GM19099 (cell line): ENCODE results near the gene ANXA2.

Experiments used
- POLR2A ChIP-seq: IDR thresholded peaks from 3 replicates; pipeline ENCODE4 v1.6.1; 2011; ENCODE audit warnings: low read depth; ENCODE audit not compliant: insufficient read length; ENCODE audit errors: extremely low read depth

The ANXA2 gene

DNA sequence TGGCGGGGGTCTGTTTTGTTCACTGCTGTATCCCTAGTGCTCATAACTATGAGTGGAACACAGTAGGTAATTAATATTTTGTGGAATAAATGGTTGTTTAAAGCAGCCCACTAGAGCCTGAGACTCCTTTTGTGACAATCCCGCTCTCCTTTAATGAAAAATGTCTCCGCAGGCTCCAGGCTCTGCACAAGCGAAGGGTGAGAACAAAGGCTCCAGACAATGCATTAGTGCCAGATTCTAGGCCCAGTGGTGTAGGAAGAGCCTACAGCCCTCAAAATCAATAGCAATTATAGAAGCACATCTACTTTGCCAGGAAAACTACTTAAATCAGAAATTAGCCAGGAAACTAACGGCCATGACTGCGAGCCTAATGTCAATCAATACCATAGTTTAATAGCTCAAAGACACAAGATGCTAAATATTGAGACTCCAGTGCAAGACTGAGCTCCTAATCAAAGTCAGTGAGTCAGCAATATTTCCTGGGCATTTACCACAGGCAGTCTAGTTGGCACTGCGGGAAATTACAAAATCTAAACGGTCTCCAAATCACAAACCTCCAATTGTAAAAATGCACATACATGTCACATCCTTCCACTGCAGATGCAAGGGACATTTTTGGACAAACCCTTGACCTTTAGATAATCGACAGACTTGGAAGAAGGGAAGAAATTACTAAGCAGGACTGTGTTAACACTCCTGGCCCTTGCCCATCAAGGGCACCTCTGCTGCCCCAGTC is 2.3 kb downstream of the ANXA2 start:
- no peak for TF ChIP-seq POLR2A

DNA sequence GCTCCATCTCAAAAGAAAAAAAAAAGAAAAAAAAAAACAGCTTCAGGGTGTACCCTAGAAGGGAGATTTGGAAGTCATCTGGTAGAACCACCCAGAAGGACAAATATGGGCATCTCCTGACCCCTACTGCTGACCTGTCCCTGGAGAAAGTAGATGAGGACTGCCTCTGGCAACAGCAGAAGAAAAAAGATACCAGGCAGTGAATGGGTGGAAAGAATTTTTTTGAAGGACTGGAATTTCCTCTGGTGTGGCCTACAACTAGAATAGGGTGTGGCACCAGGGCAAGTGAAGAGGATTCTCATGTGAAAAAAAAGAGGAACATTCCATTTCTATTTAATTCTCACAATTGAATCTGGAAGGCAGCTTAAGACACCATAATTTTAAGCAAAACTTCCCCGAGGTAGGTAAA is 3.1 kb downstream of the ANXA2 start:
- TF ChIP-seq POLR2A: no peak

DNA sequence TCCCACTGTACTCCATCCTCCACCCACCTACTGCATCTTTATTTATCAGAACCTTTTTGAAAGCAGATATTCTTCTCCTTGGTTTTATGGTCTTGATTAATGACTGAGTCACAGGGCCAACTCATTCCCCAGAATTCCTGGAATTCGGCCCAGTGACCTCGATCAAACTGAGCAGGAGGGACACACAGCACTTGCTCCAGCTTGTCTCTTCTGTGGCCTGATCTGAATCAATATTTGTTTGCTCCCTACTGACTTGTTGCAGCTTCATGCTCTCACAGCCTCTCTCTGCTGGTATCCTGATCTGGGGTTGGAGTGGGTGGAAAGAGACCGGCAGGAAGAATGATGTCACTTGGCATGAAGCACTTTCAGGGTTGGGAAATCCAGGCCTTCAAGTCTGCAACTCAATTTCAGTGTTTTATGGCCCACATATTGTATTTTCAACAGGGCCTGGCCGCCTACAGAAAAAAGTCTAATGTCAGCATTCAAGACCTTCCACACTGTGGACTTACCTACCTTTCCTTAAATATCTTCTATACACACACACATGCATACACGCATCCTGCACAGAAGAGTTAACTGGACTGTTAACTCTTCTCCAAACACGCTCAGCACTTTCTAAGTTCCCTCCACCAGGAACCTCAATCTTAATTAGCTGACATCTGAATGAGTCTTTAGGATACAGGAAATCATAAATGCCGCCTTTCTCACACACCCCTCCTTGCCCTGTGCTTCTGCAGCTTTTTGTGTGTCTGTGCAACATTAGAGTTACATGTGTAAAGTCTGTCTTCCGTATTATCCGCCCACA is 4.6 kb downstream of the ANXA2 start:
- TF ChIP-seq POLR2A: no peak

DNA sequence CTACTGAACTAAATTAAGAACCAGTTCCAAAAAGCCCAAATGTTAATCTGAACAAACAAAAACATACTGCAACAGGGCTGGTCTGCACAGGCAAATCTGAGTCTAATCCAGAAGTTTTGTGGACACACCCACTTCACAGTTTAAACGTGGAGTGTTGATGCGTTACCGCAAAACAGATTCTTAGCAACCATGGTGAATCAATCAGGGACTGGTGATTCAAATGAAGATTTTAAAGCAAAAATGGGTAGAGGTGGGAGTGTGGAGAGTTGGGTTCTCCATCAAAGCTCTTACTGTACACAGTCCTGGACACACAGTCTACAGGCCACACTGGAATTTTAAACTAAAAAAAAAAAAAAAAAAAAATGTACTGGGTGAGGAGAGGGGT is 5.2 kb downstream of the ANXA2 start:
- no peak for TF ChIP-seq POLR2A

DNA sequence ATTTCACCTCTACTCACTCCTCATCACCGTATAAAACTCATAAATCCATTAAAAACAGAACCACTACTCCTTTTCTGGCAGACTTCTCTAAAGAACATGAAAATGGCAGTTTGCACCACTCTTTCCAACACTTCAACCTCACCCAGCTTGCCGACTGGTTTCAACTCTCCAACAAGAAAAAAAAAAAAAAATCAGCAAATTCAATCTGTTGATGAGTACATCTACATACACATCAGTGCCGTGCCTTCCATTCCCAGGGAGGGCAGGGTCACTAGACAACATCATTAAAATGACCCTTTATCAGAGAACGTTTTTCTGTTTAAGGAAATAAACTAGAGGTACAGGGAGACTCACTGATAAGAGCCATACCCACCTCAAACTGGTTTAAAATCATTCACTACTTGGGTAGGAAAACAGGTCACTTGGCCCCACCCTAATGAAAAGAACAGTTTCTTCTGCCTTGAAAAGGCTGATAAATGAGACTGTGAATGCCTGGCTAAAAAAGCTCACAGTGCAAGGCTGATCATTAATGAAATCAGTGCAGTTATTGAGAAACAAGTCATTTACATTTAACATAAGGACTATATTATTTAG is 6.0 kb downstream of the ANXA2 start:
- no peak for TF ChIP-seq POLR2A

DNA sequence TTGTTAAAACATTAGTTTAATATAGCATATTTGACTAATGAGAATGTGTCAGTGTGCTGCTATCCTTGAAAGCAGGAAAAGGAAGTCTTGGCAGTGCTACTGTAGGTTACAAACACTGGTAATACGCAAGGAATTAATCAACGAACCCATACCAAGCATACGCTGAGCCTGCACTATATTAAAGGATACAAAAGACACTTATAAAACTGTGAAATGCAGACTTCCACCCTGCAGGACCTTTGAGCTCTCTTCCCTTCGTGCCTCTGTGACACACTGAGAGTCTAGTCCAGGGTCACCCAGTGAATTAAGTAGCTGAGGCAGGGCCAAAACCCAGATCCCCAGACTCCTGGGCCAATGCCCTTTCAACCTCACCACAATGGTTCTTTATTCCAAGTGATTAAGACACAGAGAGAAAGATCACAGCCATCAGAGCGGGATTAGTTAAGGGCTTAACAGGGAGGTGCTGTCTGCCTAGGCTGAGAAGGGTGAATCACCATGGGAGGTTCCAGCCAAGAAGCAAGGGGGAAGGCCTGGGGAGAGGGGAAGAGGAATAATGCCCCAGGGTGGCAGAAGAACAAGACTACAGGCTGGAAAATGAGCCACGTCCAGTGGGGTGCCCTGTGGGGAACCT is 6.8 kb downstream of the ANXA2 start:
- TF ChIP-seq POLR2A: no peak

DNA sequence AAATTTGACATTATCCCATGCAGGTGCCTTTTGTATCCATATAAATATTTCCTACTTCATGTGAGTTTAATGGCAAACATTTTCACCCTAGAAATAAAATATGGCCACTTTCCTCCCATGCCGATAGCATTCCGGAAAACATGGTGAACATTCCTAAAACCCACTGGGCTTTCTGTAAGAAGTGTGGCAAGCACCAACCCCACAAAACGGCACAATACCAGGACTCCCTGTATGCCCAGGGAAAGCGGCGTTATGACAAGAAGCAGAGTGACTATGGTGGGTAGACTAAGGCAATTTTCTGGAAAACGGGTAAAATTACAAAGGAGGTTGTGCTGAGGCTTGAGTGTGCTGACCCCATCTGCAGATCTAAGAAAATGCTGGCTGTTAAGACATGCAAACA is 7.6 kb downstream of the ANXA2 start:
- no peak for TF ChIP-seq POLR2A

DNA sequence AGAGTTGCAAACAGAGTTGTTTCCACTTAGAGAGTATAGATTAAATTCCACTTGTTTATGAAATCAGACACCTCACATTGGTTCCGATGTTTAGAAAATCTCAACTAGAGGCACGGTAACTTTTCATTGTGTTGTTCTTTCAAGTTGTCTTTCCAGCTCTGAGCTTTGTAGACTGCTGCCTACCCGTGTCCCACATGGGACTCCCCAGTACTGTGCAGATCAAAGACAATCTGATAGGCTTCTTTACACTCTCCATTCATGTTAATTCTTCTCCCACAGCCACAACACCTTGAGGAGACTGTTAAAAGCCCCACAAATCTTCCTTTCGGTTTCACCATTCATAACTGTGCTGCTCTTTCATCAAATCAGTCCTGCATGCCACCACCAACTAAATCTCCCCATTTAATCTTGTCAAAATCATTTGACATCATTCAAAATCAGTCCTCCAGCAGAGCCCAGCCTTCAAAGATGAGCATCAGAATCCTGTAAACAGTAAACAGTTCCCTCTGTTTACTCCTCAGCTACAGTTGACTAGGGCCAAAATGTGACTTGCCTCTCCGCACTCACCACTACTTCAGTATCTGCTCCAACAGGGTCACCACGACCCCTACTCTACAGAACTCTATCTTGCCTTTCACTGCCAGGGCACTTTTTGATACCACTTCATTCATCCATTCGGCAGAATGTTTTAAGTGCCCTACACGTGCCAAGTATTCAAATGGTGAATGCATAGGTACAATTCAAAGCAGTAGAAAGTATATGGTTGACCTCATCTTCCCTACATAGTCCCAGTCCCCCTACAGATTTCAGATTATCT is 8.3 kb downstream of the ANXA2 start:
- no peak for TF ChIP-seq POLR2A

DNA sequence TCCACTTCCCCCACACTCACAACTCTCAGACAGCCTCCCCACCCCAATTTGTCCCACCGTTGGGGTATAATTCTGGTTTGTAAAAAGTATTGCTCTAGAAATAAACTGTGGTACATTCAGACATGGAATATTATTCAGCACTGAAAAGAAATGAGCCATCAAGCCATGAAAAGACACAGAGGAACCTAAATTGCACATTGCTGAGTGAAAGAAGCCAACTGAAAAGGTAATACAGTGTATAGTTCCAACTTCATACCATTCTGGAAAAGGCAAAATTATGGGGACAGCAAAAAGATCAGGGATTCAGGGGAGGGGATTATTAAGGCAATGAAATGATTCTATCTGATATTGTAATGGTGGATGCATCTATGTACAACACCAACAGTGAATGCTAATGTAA is 10.5 kb downstream of the ANXA2 start:
- TF ChIP-seq POLR2A: no peak

DNA sequence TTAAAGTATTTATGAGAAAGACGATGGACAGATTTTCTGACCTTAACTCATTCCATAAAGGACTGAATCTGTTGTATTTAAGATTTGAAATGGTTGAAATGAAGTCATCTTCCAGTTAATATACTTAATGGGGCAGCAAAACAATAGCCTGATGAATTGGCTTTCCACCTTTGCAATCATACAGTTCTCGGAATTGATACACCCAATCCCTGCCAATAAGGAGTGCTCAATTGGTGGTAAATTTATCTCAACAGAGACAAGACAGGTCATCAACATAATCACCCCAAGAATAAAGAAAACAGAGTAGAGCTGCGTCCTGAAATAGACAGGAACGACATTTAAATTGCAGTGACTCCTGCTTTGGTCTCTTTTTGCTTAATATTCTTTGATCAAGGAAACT is 11.2 kb downstream of the ANXA2 start:
- no peak for TF ChIP-seq POLR2A

DNA sequence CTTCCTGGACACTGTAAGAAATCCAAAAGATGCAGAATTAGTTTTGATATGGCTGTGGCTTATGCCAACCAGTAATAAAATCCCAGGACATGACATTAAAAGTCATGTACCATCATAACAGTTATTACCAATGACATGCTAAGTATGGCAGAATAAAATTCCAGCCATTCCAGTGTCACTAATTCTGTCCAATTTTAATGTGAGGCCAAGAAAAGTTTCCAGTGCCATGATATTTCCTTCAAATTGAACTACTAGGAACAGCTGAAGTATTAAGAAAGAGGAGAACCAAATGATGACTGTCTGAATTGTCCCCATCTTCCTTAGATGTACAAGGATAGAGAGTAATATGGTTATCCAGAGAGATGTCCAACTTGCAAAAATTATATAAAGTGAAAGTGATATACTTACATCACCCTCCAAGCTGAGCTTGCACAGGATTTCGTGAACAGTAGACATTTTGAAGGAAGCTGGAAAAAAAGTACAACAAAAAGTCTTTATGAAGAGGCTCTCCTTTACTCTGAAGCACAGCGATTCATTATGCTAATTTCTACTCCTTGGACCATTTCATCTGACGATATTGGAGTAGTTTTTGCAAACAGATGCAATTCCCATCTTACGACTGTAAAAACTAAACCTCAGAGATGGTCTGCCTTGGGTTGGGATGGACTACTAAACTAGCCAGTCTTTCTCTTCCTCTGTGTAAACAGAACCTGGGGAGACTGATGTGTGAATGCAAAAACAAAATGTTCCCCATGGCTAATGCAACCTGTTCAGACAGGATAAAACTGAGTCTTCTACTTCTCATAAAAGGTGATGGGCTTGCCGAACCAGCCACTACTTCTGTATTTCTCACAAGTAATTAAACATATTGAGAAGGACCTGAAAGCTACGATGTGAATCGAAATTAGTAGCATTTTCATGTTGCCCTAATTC is 11.9 kb downstream of the ANXA2 start:
- no peak for TF ChIP-seq POLR2A

DNA sequence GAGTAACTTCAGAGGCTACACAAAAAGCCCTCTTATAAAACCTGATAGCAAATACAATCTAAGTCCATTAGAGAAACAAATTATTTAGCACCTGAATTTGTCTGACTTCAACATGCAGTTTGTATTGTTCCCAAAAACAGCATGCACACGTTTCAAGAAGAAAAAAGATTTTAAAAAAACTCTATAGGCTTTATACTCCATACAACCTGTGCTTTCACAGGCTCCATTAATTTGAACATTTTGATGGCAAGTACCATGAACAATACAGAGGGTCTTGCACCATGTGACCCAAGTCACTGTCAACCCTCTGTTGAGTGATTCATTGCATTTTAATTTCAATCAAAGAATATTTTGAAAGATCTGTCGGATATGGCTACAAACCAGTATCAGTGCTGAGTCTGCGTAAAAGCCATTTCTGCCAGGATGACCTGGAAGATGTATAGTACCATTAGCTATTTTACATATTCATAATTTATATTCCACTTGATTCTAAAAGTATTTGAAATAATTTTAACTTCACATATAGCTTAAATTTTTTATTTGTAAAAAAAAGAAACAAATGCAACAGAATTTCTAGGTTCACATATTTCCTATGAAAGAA is 13.2 kb downstream of the ANXA2 start:
- TF ChIP-seq POLR2A: no peak

DNA sequence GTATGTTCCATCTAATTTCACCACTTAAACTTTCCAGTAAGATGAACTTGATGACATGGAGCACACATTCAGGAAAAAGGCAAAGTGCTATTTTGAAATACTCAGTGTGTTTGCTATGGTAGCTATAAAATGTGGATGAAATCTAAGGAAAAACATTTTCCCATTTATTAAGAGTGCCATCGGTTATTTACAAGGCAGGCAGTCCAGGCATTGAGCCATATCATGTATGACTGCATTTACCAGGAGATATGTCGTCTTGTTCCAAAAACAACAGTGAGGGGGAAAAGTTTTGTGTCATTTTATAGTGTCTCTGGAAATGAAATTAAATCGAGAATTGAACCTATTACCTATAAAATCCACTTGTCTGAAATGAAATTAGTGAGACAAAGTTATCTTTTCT is 13.7 kb downstream of the ANXA2 start:
- no peak for TF ChIP-seq POLR2A
